ENCODE data around the gene SLC35B4. TPM values are rescaled to one million over a fixed set of nuclear protein-coding genes. Genes with fewer than 3 reads are reported as not detected.

Gene SLC35B4
- total and polyA plus RNA-seq, 8 donors = 14.3 to 33.1 (median 20.9) TPM

- DNase-seq (no peak), ATAC-seq (no peak)
- Histone ChIP-seq H3K27ac (no peak overlapping the region), H3K9me3 (no peaks in the 10 kb centered on the region), H3K36me3 (no peaks in the 10 kb centered on the region), H3K4me3 (no peak overlapping the region), H3K4me1 (no peaks in the 10 kb centered on the region), H3K27me3 (no peaks in the 10 kb centered on the region)
- intact Hi-C loops (cut with DNase I) = no loop called here
- no peak for TF ChIP-seq CTCF (IDR thresholded peaks at IDR 0.05)
Observed at GRCh38 chr7:134276951-134277350, 39.8 kb downstream of the SLC35B4 start.

GRCh38 chr7:134262322-134262721, 54.4 kb downstream of the SLC35B4 start:
- H3K27me3 ChIP-seq = no peaks in the 10 kb centered on the region
- no peaks in the 10 kb centered on the region for H3K36me3 ChIP-seq
- H3K4me1 ChIP-seq = no peaks in the 10 kb centered on the region
- H3K27ac ChIP-seq = no peak overlapping the region
- no peak overlapping the region for H3K4me3 ChIP-seq
- no peak for ATAC-seq
- H3K9me3 ChIP-seq = no peaks in the 10 kb centered on the region
- intact Hi-C loops (cut with DNase I) = no loop called here
- no peak for DNase-seq
- TF ChIP-seq CTCF (IDR thresholded peaks at IDR 0.05) = no peak

GRCh38 chr7:134255814-134256213, 60.9 kb downstream of the SLC35B4 start:
- no peak for DNase-seq
- H3K4me1 ChIP-seq = no peaks in the 10 kb centered on the region
- no peak for ATAC-seq
- H3K9me3 ChIP-seq = no peaks in the 10 kb centered on the region
- no peak overlapping the region for H3K27ac ChIP-seq
- no peaks in the 10 kb centered on the region for H3K27me3 ChIP-seq
- intact Hi-C loops (cut with DNase I) = no loop called here
- H3K36me3 ChIP-seq = no peaks in the 10 kb centered on the region
- no peak for TF ChIP-seq CTCF (IDR thresholded peaks at IDR 0.05)
- H3K4me3 ChIP-seq = no peak overlapping the region

GRCh38 chr7:134254311-134254710, 62.4 kb downstream of the SLC35B4 start:
- peak; percentile 41 for ATAC-seq
- no peaks in the 10 kb centered on the region for H3K27me3 ChIP-seq
- H3K36me3 ChIP-seq = no peaks in the 10 kb centered on the region
- H3K4me3 ChIP-seq = no peak overlapping the region
- no peaks in the 10 kb centered on the region for H3K4me1 ChIP-seq
- intact Hi-C loops (cut with DNase I) = no loop called here
- DNase-seq = no peak
- no peaks in the 10 kb centered on the region for H3K9me3 ChIP-seq
- H3K27ac ChIP-seq = no peak overlapping the region
- TF ChIP-seq CTCF (IDR thresholded peaks at IDR 0.05) = no peak

GRCh38 chr7:134248196-134248595, 68.5 kb downstream of the SLC35B4 start:
- H3K9me3 ChIP-seq = no peaks in the 10 kb centered on the region
- H3K27ac ChIP-seq = no peak overlapping the region
- no peaks in the 10 kb centered on the region for H3K4me1 ChIP-seq
- DNase-seq = no peak
- intact Hi-C loops (cut with DNase I) = no loop called here
- no peaks in the 10 kb centered on the region for H3K27me3 ChIP-seq
- no peak overlapping the region for H3K4me3 ChIP-seq
- ATAC-seq = no peak
- TF ChIP-seq CTCF (IDR thresholded peaks at IDR 0.05) = no peak
- H3K36me3 ChIP-seq = no peaks in the 10 kb centered on the region
